NCI-H2196 (cell line): Measurements from ENCODE around the gene ZNF414.
A peak's percentile ranks its signal among the peaks of the same experiment; 100 is the strongest.
"Not testable (repeated sequence)": the region's sequence is repeated elsewhere in the genome, so short reads cannot be mapped to it uniquely, and the experiment has no call there.

Source experiments
- DNase-seq: peaks from one replicate; lab custom pipeline; 2025; ENCODE audit not compliant: unreplicated experiment; lab: John Stamatoyannopoulos, UW

ZNF414 gene

GRCh38 chr19:8513687-8514504 is at the start of gene ZNF414:
TSS of gene ZNF414 (minus strand) at chr19:8514167. CDS start at chr19:8514046, 121 bp downstream.
- DNase-seq, result peak; percentile 94

- no peak for DNase-seq
Measured at GRCh38 chr19:8561075-8561764, 47.3 kb upstream of the ZNF414 start.

GRCh38 chr19:8558325-8558724 is 44.4 kb upstream of the ZNF414 start:
- no peak for DNase-seq

- no peak for DNase-seq
Measured at GRCh38 chr19:8557642-8558238, 43.8 kb upstream of the ZNF414 start.

- DNase-seq, result not testable (repeated sequence)
Measured at GRCh38 chr19:8553729-8554128, 39.8 kb upstream of the ZNF414 start.

- no peak for DNase-seq
Measured at GRCh38 chr19:8552810-8553209, 38.8 kb upstream of the ZNF414 start.

- no peak for DNase-seq
Measured at GRCh38 chr19:8550070-8550469, 36.1 kb upstream of the ZNF414 start.

- no peak for DNase-seq
Measured at GRCh38 chr19:8545743-8546142, 31.8 kb upstream of the ZNF414 start.

GRCh38 chr19:8544168-8544567 is 30.2 kb upstream of the ZNF414 start:
- no peak for DNase-seq

- no peak for DNase-seq
Measured at GRCh38 chr19:8539621-8540149, 25.7 kb upstream of the ZNF414 start.

GRCh38 chr19:8537099-8537498 is 23.1 kb upstream of the ZNF414 start:
- no peak for DNase-seq

GRCh38 chr19:8536282-8536681 is 22.3 kb upstream of the ZNF414 start:
- DNase-seq, result no peak

GRCh38 chr19:8532225-8532624 is 18.3 kb upstream of the ZNF414 start:
- DNase-seq, result no peak

GRCh38 chr19:8531470-8531869 is 17.5 kb upstream of the ZNF414 start:
- DNase-seq, result no peak

GRCh38 chr19:8530061-8530679 is 16.2 kb upstream of the ZNF414 start:
- no peak for DNase-seq

- DNase-seq, result no peak
Measured at GRCh38 chr19:8529369-8530006, 15.5 kb upstream of the ZNF414 start.

GRCh38 chr19:8528500-8528899 is 14.5 kb upstream of the ZNF414 start:
- no peak for DNase-seq

GRCh38 chr19:8526345-8527091 is 12.6 kb upstream of the ZNF414 start:
- DNase-seq, result peak; percentile 91

GRCh38 chr19:8525401-8525684 is 11.4 kb upstream of the ZNF414 start:
- DNase-seq, result no peak

- DNase-seq, result no peak
Measured at GRCh38 chr19:8519388-8519787, 5.4 kb upstream of the ZNF414 start.
